Measurements from ENCODE around the gene ZNF692.
"Not testable (repeated sequence)": the region's sequence is repeated elsewhere in the genome, so short reads cannot be mapped to it uniquely, and the experiment has no call there.

ZNF692 gene

GRCh38 chr1:248886237-248886895 is 27.5 kb upstream of the ZNF692 start:
- H3K9me3 ChIP-seq (ENCODE audit: control insufficient read depth, low read length), result no peaks in the 10 kb centered on the region
- no peaks in the 10 kb centered on the region for H3K36me3 ChIP-seq (ENCODE audit: control insufficient read depth, insufficient read depth, low read length)
- peak overlapping the region; percentile 28 for H2AFZ ChIP-seq
- no peaks in the 10 kb centered on the region for H3K4me1 ChIP-seq
- no peak overlapping the region for H3K27ac ChIP-seq
- H3K4me2 ChIP-seq (ENCODE audit: low read length), result no peak overlapping the region
- H3K4me3 ChIP-seq (ENCODE audit: low read depth, low read length), result no peak overlapping the region
- no peak overlapping the region for H3K9ac ChIP-seq
- no peaks in the 10 kb centered on the region for H3K79me2 ChIP-seq
- no peak for TF ChIP-seq CTCF (IDR thresholded peaks at IDR 0.05)
- H3K27me3 ChIP-seq (ENCODE audit: control insufficient read depth, insufficient read depth, low read length), result no peaks in the 10 kb centered on the region

GRCh38 chr1:248885646-248886045 is 26.8 kb upstream of the ZNF692 start:
- no peaks in the 10 kb centered on the region for H3K79me2 ChIP-seq
- H3K27me3 ChIP-seq (ENCODE audit: control insufficient read depth, insufficient read depth, low read length), result no peaks in the 10 kb centered on the region
- H3K36me3 ChIP-seq (ENCODE audit: control insufficient read depth, insufficient read depth, low read length), result no peaks in the 10 kb centered on the region
- TF ChIP-seq CTCF (IDR thresholded peaks at IDR 0.05), result no peak
- no peak overlapping the region for H3K4me2 ChIP-seq (ENCODE audit: low read length)
- no peak overlapping the region for H2AFZ ChIP-seq
- H3K9me3 ChIP-seq (ENCODE audit: control insufficient read depth, low read length), result no peaks in the 10 kb centered on the region
- H3K4me3 ChIP-seq (ENCODE audit: low read depth, low read length), result no peak overlapping the region
- no peak overlapping the region for H3K9ac ChIP-seq
- H3K4me1 ChIP-seq, result no peaks in the 10 kb centered on the region
- no peak overlapping the region for H3K27ac ChIP-seq

GRCh38 chr1:248884632-248885295 is 25.9 kb upstream of the ZNF692 start:
- Histone ChIP-seq H3K27ac (no peak overlapping the region), H3K4me1 (no peaks in the 10 kb centered on the region), H3K27me3 (ENCODE audit: control insufficient read depth, insufficient read depth, low read length) (no peaks in the 10 kb centered on the region), H3K4me3 (ENCODE audit: low read depth, low read length) (no peak overlapping the region), H3K36me3 (ENCODE audit: control insufficient read depth, insufficient read depth, low read length) (no peaks in the 10 kb centered on the region), H3K4me2 (ENCODE audit: low read length) (no peak overlapping the region), H3K9ac (no peak overlapping the region), H2AFZ (peak overlapping the region; percentile 28), H3K79me2 (no peaks in the 10 kb centered on the region), H3K9me3 (ENCODE audit: control insufficient read depth, low read length) (no peaks in the 10 kb centered on the region)
- TF ChIP-seq CTCF (IDR thresholded peaks at IDR 0.05), result no peak

GRCh38 chr1:248882427-248882826 is 23.5 kb upstream of the ZNF692 start:
- H3K4me2 ChIP-seq (ENCODE audit: low read length); H3K79me2 ChIP-seq; H3K36me3 ChIP-seq (ENCODE audit: control insufficient read depth, insufficient read depth, low read length); H3K27me3 ChIP-seq (ENCODE audit: control insufficient read depth, insufficient read depth, low read length); H2AFZ ChIP-seq; H3K4me1 ChIP-seq; H3K27ac ChIP-seq; H3K9ac ChIP-seq; H3K4me3 ChIP-seq (ENCODE audit: low read depth, low read length); H3K9me3 ChIP-seq (ENCODE audit: control insufficient read depth, low read length): not testable (repeated sequence)

- no peak for TF ChIP-seq CTCF (IDR thresholded peaks at IDR 0.05)
- Histone ChIP-seq H3K4me3 (ENCODE audit: low read depth, low read length) (no peak overlapping the region), H3K4me1 (no peaks in the 10 kb centered on the region), H2AFZ (no peak overlapping the region), H3K27ac (no peak overlapping the region), H3K36me3 (ENCODE audit: control insufficient read depth, insufficient read depth, low read length) (no peaks in the 10 kb centered on the region), H3K27me3 (ENCODE audit: control insufficient read depth, insufficient read depth, low read length) (no peaks in the 10 kb centered on the region), H3K79me2 (no peaks in the 10 kb centered on the region), H3K4me2 (ENCODE audit: low read length) (no peak overlapping the region), H3K9ac (no peak overlapping the region), H3K9me3 (ENCODE audit: control insufficient read depth, low read length) (no peaks in the 10 kb centered on the region)
Observed at GRCh38 chr1:248881261-248881660, 22.4 kb upstream of the ZNF692 start.

All from parathyroid adenoma (tissue), 2 donors.